WERI-Rb-1 (cell line): ENCODE measurements around the gene SH3BP1.

ENCODE experiments used
- DNase-seq: peaks from one replicate; pipeline ENCODE4 v3.0.0-alpha.2; 2020
- H3K27ac ChIP-seq: fragments of 250-450 bp; sonication (Bioruptor Pico); 2 replicates; pipeline ENCODE4 v1.5.1; 2020; ENCODE audit warnings: mild to moderate bottlenecking, moderate library complexity
- H3K27me3 ChIP-seq: fragments of 250-450 bp; sonication (Bioruptor Pico); 2 replicates; pipeline ENCODE4 v1.5.1; 2021; ENCODE audit warnings: mild to moderate bottlenecking, low read depth, moderate library complexity; ENCODE audit not compliant: insufficient read depth, severe bottlenecking
- H3K36me3 ChIP-seq: fragments of 250-450 bp; sonication (Bioruptor Pico); 2 replicates; pipeline ENCODE4 v1.5.1; 2020; ENCODE audit warnings: mild to moderate bottlenecking, moderate library complexity
- H3K4me3 ChIP-seq: 2 replicates; pipeline ENCODE4 v1.5.1; 2011; ENCODE audit warnings: low read depth, mild to moderate bottlenecking, control low read depth, low read length
- H3K9me3 ChIP-seq: fragments of 250-450 bp; sonication (Bioruptor Pico); 2 replicates; pipeline ENCODE4 v1.5.1; 2021; ENCODE audit warnings: mild to moderate bottlenecking, moderate library complexity; ENCODE audit not compliant: severe bottlenecking
- TF ChIP-seq, protein P1 (sequence below): IDR thresholded peaks from 2 replicates; pipeline ENCODE4 v1.5.1; 2011; ENCODE audit warnings: low read depth, mild to moderate bottlenecking, control low read depth, inconsistent platforms, low read length

The SH3BP1 gene

DNA sequence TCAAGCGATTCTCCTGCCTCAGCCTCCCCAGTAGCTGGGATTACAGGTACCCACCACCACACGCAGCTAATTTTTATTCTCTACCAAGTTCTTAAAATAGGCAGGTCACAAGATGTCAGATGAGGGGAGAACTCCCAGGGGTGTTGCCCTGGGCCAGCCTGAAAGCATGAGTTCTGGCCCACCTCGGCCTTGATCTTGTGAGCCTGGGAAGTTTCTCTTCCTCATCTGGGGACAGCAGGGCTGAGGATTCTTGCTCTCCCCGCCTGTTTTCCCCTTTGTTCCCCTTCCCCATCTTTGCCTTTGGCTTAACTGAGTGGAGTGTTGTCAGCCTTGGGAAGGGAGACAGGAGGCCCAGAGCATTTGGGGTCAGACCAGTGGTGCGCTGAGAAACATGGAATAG, 22.6 kb downstream of the SH3BP1 start:
- no peak overlapping the region for H3K4me3 ChIP-seq
- no peaks in the 10 kb centered on the region for H3K27me3 ChIP-seq
- peaks cover 42% of the 10 kb centered on the region for H3K36me3 ChIP-seq
- no peak for DNase-seq
- no peaks in the 10 kb centered on the region for H3K9me3 ChIP-seq
- TF ChIP-seq, protein P1, sequence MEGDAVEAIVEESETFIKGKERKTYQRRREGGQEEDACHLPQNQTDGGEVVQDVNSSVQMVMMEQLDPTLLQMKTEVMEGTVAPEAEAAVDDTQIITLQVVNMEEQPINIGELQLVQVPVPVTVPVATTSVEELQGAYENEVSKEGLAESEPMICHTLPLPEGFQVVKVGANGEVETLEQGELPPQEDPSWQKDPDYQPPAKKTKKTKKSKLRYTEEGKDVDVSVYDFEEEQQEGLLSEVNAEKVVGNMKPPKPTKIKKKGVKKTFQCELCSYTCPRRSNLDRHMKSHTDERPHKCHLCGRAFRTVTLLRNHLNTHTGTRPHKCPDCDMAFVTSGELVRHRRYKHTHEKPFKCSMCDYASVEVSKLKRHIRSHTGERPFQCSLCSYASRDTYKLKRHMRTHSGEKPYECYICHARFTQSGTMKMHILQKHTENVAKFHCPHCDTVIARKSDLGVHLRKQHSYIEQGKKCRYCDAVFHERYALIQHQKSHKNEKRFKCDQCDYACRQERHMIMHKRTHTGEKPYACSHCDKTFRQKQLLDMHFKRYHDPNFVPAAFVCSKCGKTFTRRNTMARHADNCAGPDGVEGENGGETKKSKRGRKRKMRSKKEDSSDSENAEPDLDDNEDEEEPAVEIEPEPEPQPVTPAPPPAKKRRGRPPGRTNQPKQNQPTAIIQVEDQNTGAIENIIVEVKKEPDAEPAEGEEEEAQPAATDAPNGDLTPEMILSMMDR: no peak
- no peak overlapping the region for H3K27ac ChIP-seq

GRCh38 chr22:37663521-37664140, 24.2 kb downstream of the SH3BP1 start:
- Histone ChIP-seq H3K27ac (no peak overlapping the region), H3K36me3 (peaks cover 49% of the 10 kb centered on the region), H3K27me3 (no peaks in the 10 kb centered on the region), H3K9me3 (no peaks in the 10 kb centered on the region), H3K4me3 (no peak overlapping the region)
- TF ChIP-seq, protein P1: no peak
- DNase-seq: no peak

DNA sequence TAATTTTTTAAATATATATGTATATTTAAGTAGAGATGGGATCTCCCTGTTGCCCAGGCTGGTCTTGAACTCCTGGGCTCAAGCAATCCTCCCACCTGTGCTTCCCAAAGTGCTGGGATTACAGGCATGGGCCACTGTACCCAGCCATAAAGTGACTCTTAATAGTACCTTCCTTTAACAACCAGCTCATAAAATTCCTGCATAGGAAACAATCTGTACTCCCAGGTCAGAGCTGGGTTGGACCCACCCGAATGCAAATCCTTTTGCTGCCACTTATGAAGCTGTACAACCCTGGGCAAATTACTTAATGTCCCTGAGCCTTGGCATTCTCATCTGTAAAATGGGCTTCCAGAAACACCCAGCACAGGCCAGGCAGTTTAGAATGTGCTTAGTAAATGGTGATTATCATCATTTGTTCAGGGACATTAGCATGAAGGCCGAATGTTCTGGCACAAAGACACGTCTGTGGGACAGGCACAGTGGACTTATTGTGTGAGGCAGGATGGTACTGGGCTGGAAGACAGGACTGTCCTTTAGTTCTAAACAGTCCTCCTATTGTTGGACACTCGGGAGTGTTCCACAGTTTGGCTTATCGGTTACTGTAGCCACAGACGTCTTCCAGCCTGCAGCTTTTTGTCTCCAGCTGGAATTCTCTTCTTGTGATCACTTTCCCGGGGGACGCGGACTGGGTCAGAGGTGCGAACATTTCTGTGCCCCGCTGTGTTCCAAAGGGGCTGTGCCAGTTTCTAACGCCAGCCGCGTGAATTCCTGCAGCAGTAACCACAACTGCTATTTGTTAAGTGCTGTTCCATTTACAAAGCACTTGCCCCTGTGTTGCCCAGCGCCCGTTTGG, 25.0 kb downstream of the SH3BP1 start:
- Histone ChIP-seq H3K27ac (no peak overlapping the region), H3K36me3 (peaks cover 51% of the 10 kb centered on the region)
- TF ChIP-seq, protein P1: no peak

DNA sequence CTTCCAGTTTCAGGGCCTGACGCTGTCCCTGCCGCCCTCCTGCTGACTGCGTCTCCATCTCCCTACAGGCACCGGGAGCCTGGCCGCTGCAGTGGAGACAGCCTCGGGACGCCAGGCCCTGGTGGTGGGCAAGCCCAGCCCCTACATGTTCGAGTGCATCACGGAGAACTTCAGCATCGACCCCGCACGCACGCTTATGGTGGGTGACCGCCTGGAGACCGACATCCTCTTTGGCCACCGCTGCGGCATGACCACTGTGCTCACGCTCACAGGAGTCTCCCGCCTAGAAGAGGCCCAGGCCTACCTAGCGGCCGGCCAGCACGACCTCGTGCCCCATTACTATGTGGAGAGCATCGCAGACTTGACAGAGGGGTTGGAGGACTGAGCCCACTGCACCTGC, 26.0 kb downstream of the SH3BP1 start:
- DNase-seq: no peak

More for the DNA sequence above, 25.0 kb downstream of the SH3BP1 start:
- Histone ChIP-seq H3K9me3 (no peaks in the 10 kb centered on the region), H3K27me3 (no peaks in the 10 kb centered on the region), H3K4me3 (no peak overlapping the region)
- DNase-seq: no peak

GRCh38 chr22:37669586-37669985, 30.1 kb downstream of the SH3BP1 start:
- TF ChIP-seq, protein P1: no peak
- H3K36me3 ChIP-seq: peaks cover 31% of the 10 kb centered on the region
- H3K4me3 ChIP-seq: no peak overlapping the region
- no peak overlapping the region for H3K27ac ChIP-seq
- no peaks in the 10 kb centered on the region for H3K27me3 ChIP-seq
- H3K9me3 ChIP-seq: no peaks in the 10 kb centered on the region
- no peak for DNase-seq

More for the DNA sequence above, 26.0 kb downstream of the SH3BP1 start:
- TF ChIP-seq, protein P1: no peak
- Histone ChIP-seq H3K4me3 (no peak overlapping the region), H3K36me3 (peaks cover 44% of the 10 kb centered on the region), H3K9me3 (no peaks in the 10 kb centered on the region), H3K27me3 (no peaks in the 10 kb centered on the region), H3K27ac (no peak overlapping the region)
